Activated gamma-delta T cell (primary cell): Measurements from ENCODE around the gene AUNIP.

Experiments used
- DNase-seq: peaks from one replicate; lab custom pipeline; 2025; lab: John Stamatoyannopoulos, UW

AUNIP gene

DNA sequence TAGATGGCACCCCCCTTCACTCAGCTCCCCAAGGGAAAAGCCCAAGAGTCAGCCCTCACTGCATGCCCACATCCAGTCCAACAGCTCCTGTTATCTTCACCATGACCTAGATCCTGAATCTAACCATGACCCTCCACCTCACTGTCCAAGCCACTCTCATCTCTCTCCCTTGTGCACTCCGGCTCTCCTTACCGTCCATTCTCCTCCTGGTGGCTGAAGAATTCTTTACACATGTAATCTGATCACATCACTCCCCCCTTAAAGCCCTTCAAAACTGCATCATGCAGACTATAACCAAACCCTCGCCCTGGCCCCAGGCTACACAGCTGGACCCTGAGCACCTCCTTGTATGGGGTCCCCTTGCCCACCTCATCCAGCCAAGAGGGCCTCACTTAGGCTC is 30.2 kb upstream of the AUNIP start:
- no peak for DNase-seq

DNA sequence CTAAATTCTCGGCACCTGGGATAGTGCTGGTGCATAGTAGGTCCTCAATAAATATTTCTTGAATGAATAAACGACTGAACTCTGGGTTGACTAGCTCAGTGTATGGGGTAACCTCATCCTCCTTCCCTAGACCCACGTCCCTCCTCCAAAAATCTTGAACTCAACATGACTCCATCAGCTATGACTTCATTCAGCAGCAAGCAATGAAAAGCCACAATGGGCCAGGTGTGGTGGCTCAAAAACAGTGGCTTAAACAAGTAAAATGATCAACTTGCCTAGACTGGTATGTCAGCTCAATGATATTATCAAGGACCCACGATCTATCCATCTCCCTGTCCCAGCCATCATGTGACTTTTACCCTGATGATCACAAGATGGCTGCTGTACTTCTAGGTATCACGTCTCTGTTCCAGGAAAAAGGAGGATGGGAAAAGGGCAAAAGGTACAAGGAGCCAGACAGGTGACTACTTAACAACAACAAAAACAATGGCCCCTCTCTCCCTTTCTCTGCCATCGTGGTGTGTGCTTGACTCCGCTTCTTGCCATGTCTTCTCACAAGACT is 29.2 kb upstream of the AUNIP start:
- no peak for DNase-seq

DNA sequence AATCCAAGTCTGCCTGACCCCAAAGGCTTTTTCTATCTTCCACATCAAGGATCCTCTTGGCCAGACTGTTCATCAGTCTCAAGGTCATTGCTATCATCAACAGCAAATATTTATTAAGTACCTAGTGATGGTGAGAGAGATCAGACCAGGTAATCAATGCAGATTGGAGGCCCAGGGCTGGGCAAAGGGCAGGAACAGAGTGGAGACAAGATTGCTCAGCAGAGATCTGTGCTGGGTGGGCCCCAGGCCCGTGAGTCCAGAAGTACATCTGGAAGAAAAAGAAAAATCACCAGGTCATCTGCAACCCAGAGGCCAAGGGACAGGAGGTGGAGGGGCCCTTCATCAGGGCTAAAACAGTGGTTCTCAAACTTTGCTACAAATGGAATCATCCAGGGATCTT is 26.3 kb upstream of the AUNIP start:
- DNase-seq = no peak

DNA sequence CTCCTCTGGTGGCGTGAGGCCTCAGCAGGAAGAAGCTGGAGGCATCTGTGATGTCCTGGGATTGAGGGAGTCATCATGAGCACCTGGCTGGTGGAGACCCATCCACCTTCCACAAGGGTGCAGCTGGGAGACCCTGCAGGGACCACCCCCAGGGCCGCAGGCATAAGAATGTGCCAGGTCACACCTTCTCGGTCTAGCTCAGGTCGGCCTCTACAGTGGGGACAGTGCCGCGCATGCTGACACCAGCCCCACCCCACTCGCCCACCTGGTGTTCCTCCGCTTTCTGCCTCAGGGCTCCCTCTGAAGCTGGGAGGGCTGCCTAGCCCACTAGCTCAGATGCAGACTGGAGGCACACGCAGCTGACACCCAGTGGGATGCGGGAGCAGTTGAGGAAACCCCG is 22.0 kb upstream of the AUNIP start:
- no peak for DNase-seq

DNA sequence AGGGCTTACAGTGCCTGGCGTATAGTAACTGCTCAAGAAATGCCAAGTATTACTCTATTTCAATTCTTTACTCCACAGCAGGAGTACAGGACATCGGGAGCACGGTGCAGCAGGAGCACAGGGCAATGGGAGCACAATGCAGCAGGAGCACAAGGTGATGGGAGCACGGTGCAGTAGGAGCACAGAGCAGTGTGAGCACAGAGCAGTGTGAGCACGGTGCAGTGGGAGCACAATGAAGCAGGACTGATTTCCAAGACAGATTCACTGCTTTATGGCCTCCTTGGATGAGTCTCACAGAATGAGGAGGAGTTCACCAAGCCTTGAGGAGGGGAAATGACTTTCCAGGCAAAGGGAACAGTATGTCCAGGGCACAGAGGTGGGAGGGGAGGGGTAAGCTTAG is 21.3 kb upstream of the AUNIP start:
- DNase-seq = no peak

DNA sequence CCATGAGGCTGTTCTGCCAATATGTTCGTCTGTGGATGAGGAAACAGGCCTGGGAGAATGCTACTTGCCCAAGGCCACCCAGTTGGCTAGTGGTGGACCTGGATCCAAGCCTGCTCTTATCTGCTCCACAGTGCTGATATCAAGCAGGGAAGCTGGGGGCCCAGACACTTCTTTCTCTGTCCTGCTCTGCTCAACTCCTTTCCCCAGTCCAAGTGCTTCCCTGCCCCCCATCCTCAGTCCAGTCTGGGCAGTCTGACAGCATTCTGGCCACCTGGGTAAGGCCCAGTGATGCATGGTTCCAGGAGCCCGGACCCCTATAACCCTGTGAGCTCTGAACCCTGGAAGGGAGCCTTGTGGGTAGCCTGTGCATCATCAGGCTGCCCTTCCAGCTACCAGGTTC is 20.4 kb upstream of the AUNIP start:
- no peak for DNase-seq

DNA sequence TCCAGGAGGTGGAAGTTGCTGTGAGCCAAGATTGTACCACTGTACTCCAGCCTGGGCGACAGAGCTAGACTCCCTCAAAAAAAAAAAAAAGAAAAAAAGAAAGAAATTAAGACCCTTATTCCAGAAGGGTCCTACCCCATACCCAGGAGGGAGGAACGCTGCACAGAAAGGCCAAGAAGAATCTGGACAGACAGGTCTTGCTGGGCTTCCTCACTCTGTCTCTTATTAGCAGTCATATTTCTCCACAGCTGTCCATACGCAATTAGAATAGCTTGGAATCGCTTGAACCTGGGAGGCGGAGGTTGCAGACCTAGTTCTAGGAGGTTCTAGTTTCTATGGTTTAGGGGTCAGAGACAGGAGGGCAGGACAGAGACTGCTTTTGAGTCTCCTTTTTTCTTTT is 19.4 kb upstream of the AUNIP start:
- no peak for DNase-seq

DNA sequence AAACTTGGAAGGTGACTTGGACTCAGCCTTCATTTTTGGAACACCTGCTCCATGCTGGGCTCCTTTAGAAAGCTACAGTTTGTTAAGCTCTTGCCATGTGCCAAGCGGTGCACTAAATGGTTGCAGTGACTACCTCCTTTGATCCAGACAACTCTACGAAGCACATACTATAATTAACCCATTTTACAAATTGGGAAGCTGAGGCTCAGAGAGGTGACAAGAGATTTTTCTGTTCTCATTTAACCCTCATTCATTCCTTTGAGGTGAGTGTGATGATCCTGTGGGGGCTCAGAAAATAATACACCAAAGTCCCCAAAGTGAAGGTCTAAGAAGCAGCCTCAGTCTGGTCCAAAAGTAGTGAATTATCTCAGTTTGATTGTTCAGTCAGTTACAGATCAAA is 17.9 kb upstream of the AUNIP start:
- no peak for DNase-seq

DNA sequence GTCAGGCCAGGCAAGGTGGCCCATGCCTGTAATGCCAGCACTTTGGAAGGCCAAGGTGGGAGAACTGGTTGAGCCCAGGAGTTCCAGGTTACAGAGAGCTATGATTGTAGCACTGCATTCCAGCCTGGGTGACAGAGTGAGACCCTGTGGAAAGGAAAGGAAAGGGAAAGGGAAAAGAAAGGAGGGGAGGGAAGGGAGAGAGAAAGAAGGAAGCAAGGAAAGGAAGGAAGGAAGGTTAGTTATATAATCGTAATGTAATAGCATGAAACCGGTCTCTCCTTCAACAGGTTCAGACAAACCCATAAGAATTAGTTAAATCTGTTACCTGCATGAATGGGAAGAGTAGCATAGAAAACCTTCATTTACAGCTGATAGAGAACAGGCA is 17.4 kb upstream of the AUNIP start:
- no peak for DNase-seq

DNA sequence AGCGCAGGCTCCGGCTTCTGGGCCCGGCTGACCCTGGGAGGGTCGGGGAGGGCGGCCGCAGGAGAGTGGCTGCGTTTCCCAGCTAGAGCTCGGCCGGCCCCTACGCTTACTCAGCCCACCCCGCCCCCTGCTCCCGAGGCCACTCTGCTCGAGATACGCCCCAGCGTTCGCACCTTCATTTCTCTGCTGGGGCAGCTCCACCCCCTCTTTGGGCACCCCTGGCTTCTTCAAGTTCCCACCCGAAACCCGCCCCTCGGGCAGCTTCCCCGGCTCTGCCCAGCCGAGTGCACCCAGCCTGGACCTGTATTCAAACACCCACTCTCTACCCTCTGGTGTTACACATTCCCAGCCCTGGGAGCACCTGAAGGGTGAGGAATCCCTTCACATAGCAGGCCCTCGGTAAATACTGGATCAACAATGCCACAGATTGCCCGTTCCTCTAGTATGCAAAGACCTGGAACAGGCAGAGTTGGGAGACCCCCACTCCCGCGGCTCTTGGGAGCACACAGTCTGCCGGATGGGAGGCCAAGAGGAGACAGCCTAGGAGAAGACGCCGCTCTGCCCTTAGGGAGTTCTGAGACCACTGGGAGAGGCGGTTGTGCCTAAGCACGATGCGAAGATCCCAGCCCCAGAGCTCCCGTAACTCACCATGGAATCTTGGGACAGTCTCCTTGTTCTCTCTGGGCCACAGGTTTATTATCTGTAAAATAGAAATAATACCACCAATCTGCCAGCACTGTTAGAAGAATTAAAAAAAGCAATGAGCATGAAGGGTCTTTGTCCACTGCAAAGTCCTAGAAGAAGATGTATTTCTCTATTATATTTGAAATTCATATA is 16.8 kb upstream of the AUNIP start:
- no peak for DNase-seq

DNA sequence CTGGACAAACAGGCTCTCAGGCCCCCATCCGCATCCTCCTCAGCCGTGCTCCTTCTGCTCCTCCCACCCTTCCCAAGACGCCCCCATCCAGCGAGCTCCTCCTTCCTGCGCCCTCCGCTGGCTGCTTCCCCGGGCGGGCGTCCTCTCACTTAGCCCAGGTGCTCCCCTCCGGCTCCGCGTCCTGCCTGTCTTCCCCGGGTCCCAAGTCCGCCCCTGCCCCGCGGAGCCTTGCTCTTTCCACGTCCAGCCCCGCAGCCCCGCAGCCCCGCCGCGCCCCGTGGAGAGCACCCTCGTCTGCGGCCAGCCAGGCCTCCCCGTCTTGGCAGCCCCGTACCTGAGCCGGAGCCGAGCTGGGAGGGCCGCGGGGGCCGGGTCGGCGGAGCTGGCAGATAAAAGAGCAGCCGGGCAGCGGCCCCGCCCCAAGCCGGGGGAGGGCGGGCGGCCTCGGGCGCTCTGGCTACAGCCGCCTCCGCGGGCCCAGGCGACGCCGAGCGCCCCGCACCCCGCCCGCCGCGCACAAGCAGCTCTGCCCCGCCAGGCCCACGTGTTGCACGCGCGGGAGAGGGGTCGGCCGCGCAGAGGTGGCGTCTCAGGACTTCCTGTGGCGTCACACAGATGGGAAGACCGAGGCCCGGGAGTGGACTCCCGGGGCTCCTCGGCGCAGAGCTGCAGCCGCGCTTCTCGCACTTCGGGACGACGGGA is 16.0 kb upstream of the AUNIP start, which contains the start of gene PAQR7:
TSS of gene PAQR7 (minus strand) at position 555 of the 702 bp plus-strand sequence. CDS start 11,869 bp downstream, outside the sequence.
- DNase-seq = peak; percentile 60

DNA sequence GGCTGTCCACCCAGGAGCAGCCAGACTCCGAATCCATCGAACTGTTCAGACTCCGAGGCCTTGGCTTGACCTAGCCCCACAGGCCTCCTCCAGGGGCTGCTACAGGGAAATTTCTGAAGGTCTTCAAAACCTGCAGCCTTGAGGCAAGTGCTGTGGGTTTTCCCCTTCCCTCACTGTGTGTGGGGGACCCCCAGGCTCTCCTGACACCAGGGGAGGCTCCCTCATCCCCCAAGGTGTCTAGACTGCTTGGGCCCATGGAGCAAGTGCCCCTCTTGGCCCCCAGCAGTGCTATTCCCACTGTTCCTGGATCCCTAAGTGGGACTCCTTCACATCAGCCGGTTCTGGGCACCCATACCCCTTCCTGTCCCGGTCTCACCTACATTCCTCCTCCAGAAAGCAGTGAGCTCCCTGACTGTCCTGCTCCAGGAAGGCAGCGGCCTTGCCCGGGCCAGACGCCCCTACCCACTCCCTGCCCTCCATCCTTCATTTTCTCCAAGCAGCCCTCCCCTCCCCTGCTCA is 15.4 kb upstream of the AUNIP start:
- DNase-seq = no peak

DNA sequence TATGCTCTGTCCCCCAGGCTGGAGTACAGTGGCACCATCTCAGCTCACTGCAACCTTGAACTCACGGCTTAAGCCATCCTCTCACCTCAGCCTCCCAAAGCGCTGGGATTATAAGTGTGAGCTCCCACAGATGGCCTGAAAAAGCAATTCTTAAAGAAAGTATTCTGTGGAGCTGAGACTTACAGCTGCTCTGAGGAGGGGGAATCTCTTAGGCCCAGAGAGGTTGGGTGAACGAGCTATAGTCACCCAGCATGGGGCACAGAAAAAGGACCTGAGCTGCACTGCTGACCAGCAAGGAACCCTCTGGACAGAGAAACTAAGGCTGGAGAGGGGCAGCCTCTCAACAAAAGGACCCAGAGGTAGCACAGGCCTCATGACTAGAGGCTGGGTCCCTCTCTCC is 15.0 kb upstream of the AUNIP start:
- no peak for DNase-seq

DNA sequence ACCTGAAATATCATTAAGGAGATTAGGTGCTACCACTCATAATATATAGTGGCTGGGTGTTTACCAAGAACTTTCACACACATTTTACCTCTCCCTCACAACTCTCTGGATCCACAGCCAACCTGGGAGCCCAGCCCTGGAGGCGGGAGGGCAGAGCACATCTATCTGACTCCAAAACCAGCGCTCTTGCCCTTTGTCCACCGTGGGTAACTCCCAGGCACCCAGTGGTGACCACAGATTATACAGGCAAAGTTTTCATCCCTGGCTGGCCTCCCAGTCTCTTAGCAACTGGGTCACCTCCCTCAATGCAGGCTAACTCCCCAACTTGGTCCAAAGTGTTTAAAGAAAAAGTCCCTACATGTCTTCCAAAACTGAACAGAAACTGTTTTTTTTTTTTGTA is 13.9 kb upstream of the AUNIP start:
- DNase-seq = no peak

DNA sequence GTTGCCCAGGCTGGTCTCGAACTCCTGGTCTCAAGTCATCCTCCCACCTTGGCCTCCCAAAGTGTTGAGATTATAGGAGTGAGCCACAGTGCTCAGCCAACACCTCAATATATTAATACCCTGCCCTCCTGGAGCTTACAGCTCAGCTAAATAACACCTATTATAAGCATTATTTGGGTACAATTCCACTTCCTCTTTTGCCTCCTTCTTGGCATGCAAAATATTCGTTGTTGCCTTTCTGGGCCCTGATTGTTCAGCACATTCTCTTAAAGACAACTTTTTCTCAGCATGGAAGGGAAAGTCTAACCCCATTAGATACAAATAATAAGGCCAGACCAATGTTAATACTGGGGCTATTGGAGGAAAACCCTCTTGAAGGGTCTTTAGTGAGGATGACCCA is 13.5 kb upstream of the AUNIP start:
- DNase-seq = no peak

DNA sequence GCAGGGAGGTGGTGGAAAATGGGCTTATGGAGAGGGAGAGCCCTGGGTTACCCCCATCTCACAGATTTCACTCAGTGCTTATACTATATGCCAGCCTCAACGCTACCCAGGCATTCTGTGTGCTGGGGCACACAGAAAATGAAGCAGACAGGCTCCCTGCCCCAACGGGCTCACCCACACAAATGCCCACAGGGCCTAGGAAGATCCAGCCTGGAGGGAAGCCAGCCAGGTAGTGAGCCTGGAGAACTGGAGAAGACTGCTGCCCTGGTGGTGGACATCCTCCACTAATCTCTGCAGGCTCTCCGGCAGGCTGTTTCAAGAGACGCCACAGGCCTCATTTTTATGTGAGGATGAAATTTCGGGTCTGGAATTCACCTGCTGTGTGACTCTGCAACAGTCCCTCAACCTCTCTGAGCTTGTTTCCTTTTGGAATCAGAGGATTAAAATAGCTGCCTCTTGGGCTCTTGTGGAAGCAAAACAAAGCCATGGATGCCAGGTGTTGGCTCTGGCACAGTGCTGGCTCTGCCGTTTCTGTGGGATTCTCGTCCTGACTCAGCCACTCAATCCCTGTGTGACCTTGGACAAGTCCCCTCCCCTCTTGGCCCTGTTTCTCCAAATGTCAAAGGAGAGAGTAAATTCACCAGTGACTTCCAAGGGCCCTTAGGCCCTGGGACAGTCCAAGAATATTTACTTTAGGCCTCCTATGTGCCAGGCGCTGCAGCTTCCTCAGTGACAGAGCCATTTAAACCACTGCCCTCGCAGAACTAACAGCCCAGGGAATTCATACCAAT is 12.6 kb upstream of the AUNIP start:
- DNase-seq = no peak

DNA sequence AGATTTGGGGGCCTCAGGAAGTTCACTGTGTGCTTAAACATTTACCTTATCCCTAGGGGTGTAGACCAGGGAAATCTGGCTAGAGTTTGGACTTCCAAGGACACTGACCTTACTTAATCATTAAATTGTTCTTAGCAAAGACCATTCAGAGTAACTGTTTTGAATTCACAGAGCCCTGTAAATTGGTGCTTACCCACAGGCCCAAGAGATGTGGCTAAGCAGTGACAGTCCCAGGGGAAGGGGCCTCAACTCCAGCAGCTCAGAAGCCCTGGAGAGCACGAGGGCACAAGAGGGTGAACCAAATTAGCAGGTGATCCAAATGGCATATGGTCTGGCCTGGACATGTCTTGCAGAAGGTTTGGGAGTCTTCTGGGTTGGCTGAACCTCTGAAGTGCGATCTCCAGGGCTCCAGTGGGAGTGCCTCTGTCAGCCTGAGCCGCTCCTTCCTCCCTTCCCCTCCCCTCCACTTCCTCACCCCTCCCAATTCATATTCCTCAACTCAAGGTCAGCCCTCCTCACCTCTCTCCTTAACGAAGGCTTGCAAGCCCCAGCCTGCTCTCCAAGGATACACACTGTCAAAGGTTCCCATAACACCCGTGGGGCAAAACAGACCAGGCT is 11.9 kb upstream of the AUNIP start:
- DNase-seq = no peak

DNA sequence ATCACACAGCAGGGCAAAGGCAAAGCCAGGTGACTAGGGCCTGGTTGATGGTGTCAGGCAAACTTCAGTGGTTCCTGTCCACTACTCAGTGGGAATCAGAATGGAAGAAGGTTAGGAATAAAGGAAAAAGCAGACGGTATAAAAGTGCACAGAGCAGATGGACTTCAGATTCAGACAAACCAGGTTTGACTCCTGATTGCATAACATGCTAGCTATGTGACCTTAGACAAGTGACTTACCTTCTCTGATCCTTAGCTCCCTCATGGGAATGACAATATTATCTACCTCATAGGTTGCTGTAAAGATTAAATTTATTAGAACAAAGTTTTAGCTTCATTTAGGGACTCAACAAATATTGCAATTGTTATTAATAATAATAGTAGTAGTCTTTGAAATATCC is 11.4 kb upstream of the AUNIP start:
- no peak for DNase-seq

DNA sequence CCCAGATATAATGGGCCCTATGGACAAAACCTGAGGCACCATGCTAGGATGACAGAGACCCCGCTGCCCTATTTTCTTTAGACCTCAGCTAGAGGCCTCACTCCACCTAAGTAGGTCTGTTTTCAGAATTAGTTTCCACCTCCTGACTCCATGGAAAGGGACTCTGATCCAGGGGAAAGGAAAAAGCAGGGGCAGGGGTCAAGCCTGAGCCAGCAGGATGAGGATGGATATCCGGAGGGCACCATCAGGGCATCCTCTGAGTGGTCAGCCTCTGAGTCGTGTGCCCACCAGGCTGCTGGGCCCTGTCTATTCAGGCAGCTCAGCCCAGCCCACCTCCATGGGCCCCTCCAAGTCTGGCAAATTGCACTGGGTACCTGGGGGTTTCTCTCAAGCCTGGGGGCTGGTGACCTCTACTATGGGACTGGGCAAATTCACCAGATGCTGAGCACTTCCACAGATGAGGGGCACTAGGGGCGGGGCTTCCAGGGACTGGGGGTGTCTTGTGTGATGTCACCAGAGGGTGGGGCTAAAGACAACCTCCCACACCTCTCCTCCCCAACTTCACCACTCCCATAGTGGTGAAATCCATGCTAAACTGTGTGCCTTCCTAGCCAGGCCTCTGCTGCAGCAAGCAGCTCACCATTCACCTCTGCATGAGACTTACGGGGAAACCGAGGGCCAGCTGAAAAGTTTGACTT is 10.8 kb upstream of the AUNIP start:
- DNase-seq = no peak

DNA sequence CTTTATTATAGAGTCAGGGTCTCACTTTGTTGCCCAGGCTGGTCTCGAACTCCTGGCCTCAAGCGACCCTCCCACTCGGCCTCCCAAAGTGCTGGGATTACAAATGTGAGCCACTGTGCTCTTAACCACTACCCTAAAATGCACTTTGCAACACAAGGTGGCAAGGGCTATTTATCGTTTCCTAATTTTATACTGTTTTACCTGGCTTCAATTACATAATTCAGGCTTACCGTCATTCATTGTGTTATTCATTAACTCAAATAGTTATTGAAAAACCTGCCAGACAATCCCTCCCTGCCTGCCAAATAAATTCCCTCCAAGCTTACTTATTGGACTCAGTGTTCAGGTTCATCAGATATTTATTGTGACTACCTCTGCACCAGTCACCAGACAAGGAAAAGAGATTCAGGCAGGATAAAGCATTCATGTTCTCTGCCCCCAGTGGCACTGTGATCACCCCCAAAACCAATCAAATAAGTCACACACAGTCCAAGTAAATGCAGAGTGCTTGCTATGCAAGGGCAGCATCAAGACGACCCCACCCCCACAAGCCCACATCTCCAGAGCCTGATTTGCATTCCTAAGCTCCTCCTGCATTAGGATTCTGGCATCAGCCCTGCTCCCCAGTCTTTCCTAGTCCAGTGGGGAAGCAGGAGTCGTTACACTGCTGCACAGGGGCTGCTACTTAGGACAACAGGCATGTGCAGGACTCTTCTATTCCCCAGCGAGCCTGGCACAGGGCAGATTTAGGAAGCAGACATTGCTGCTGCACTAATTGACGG is 8.1 kb upstream of the AUNIP start:
- no peak for DNase-seq
